HCT116 (cell line): ENCODE data around the gene ESR2. TPM values are rescaled to one million over a fixed set of nuclear protein-coding genes. Genes with fewer than 3 reads are reported as not detected.

ENCODE experiments used
- ATAC-seq: fragments of 200-7000 bp; cut with Tn5 transposase; 2 replicates; pipeline ENCODE4 v1.9.1; 2020; ENCODE audit warnings: mild to moderate bottlenecking, moderate library complexity
- BruUV-seq: library from RNA; stranded (reverse); fragments of 400-500 nt; replicated peaks from 2 replicates; lab custom pipeline; 2021; lab: Mats Ljungman, UMichigan
- CTCF ChIA-PET: fragments of 300-600 bp; sonication (Branson Sonifier 250); formaldehyde crosslinking; loops from one replicate; lab custom pipeline; 2021; ENCODE audit warnings: antibody characterized with exemption; lab: Charles Lee
- POLR2A ChIA-PET: fragments of 300-600, 350-600 bp; sonication (Branson Sonifier 250); formaldehyde crosslinking; loops from one replicate; lab custom pipeline; 2021; ENCODE audit warnings: antibody characterized with exemption; lab: Charles Lee
- RAD21 ChIA-PET, 2 experiments: fragments of 300-600 bp; sonication (Branson Sonifier 250); formaldehyde crosslinking; loops; one replicate each; lab custom pipeline; 2023; ENCODE audit warnings: low total read pairs in 2 of 2; ENCODE audit not compliant: uncharacterized antibody in 2 of 2, unreplicated experiment in 2 of 2, low non-redundant PET in 1 of 2; lab: Charles Lee
- DNase-seq: peaks from one replicate; pipeline ENCODE4 v3.0.0-alpha.2; 2010; ENCODE audit warnings: low read depth, low spot score
- H2AFZ ChIP-seq: fragments of 200-600 bp; shearing (Covaris generic), sonication (generic); 2 replicates; pipeline ENCODE4 v1.6.1; 2017; ENCODE audit warnings: low read depth, mixed run types, mixed read lengths, antibody characterized with exemption, low read length; ENCODE audit not compliant: poor library complexity, severe bottlenecking
- H3K27ac ChIP-seq: 2 replicates; pipeline ENCODE4 v1.5.1; 2012; ENCODE audit warnings: low read depth, low read length
- H3K27me3 ChIP-seq: fragments of 200-600 bp; sonication (generic); 2 replicates; pipeline ENCODE4 v1.6.1; 2016; ENCODE audit warnings: mixed run types, low read length, mixed read lengths; ENCODE audit not compliant: insufficient read depth
- H3K36me3 ChIP-seq, 2 experiments: fragments of 200-500 bp in 1 of 2; fragments of 200-600 bp in 1 of 2; sonication (Bioruptor generic) in 1 of 2; sonication (generic) in 1 of 2; 2 replicates each; pipeline versions ENCODE4 v1.5.1 to v1.6.1; 2014 to 2016; ENCODE audit warnings: low read length in 2 of 2, inconsistent platforms in 1 of 2, mixed read lengths in 1 of 2, mixed run types in 1 of 2; ENCODE audit not compliant: insufficient read depth in 2 of 2, control insufficient read depth in 1 of 2
- H3K4me1 ChIP-seq, 2 experiments: fragments of 200-600 bp in 1 of 2; sonication (generic) in 1 of 2; 2 replicates each; pipeline versions ENCODE4 v1.5.1 to v1.6.1; 2012 to 2017; ENCODE audit warnings: low read length in 2 of 2, inconsistent platforms in 1 of 2, mild to moderate bottlenecking in 1 of 2, mixed read lengths in 1 of 2, mixed run types in 1 of 2, moderate library complexity in 1 of 2; ENCODE audit not compliant: insufficient read depth in 2 of 2, control insufficient read depth in 1 of 2
- H3K4me2 ChIP-seq: fragments of 200-600 bp; sonication (generic); 2 replicates; pipeline ENCODE4 v1.6.1; 2017; ENCODE audit warnings: mixed run types, low read length, mixed read lengths
- H3K4me3 ChIP-seq, 2 experiments: fragments of 200-600 bp in 1 of 2; sonication (generic) in 1 of 2; replicated peaks in 1 of 2; 2 replicates each; pipeline ENCODE4 v1.5.1; 2011 to 2016; ENCODE audit warnings: low read length in 2 of 2, control low read depth in 1 of 2, low read depth in 1 of 2, mild to moderate bottlenecking in 1 of 2, mixed read lengths in 1 of 2, mixed run types in 1 of 2
- H3K79me2 ChIP-seq: fragments of 200-600 bp; sonication (generic); 2 replicates; pipeline ENCODE4 v1.6.1; 2017; ENCODE audit warnings: mild to moderate bottlenecking, mixed run types, low read length, moderate library complexity, mixed read lengths; ENCODE audit not compliant: insufficient read depth
- H3K9ac ChIP-seq: fragments of 200-600 bp; sonication (generic); 2 replicates; pipeline ENCODE4 v1.6.1; 2016; ENCODE audit warnings: low read length, mixed read lengths
- H3K9me2 ChIP-seq: fragments of 200-600 bp; sonication (generic), shearing (Covaris generic); 2 replicates; pipeline ENCODE4 v1.6.1; 2017; ENCODE audit warnings: mixed run types, mild to moderate bottlenecking, moderate library complexity; ENCODE audit not compliant: insufficient read depth
- H3K9me3 ChIP-seq, 2 experiments: fragments of 200-500 bp in 1 of 2; fragments of 200-600 bp in 1 of 2; sonication (Bioruptor generic) in 1 of 2; sonication (generic) in 1 of 2; 2 replicates each; pipeline ENCODE4 v1.6.1; 2014 to 2017; ENCODE audit warnings: low read length in 2 of 2, mixed read lengths in 2 of 2, inconsistent platforms in 1 of 2, low read depth in 1 of 2, mild to moderate bottlenecking in 1 of 2, mixed run types in 1 of 2, moderate library complexity in 1 of 2; ENCODE audit not compliant: control insufficient read depth in 1 of 2, insufficient read depth in 1 of 2
- H4K20me1 ChIP-seq: fragments of 200-600 bp; sonication (generic), shearing (Covaris generic); 2 replicates; pipeline ENCODE4 v1.6.1; 2017; ENCODE audit warnings: mixed run types, mild to moderate bottlenecking, moderate library complexity; ENCODE audit not compliant: insufficient read depth
- CBX3 ChIP-seq: IDR thresholded peaks from 2 replicates; pipeline ENCODE4 v1.6.1; 2012; ENCODE audit warnings: low read depth
- CTCF ChIP-seq, 3 experiments: fragments of 200-600 bp in 1 of 3; sonication (generic) in 1 of 3; IDR thresholded peaks in 2 of 3; conservative IDR thresholded peaks in 1 of 3; 2 replicates each; pipeline ENCODE4 v1.5.1; 2012 to 2017; ENCODE audit warnings: low read depth in 2 of 3, low read length in 2 of 3, antibody characterized with exemption in 1 of 3, borderline replicate concordance in 1 of 3, control low read depth in 1 of 3, mild to moderate bottlenecking in 1 of 3, mixed read lengths in 1 of 3, mixed run types in 1 of 3, moderate library complexity in 1 of 3; ENCODE audit not compliant: insufficient read depth in 1 of 3
- EGR1 ChIP-seq: IDR thresholded peaks from 2 replicates; pipeline ENCODE4 v1.6.1; 2012; ENCODE audit warnings: low read depth
- JUND ChIP-seq: IDR thresholded peaks from 2 replicates; pipeline ENCODE4 v1.6.1; 2012
- POLR2AphosphoS5 ChIP-seq: IDR thresholded peaks from 2 replicates; pipeline ENCODE4 v1.6.1; 2011; ENCODE audit warnings: mild to moderate bottlenecking, low read depth, low read length, moderate library complexity
- SIN3A ChIP-seq: IDR thresholded peaks from 2 replicates; pipeline ENCODE4 v1.6.1; 2012; ENCODE audit warnings: low read depth
- SRF ChIP-seq: IDR thresholded peaks from 2 replicates; pipeline ENCODE4 v1.6.1; 2012; ENCODE audit warnings: low read depth
- YY1 ChIP-seq: IDR thresholded peaks from 2 replicates; pipeline ENCODE4 v1.6.1; 2011; ENCODE audit warnings: low read length, low read depth, moderate library complexity, mild to moderate bottlenecking; ENCODE audit not compliant: insufficient replicate concordance; ENCODE audit errors: extremely low read depth
- ZNF274 ChIP-seq: fragments of 200-500 bp; sonication (Bioruptor generic); IDR thresholded peaks from 2 replicates; pipeline ENCODE4 v1.6.1; 2014; ENCODE audit warnings: mild to moderate bottlenecking, low read depth, low read length, inconsistent platforms
- intact Hi-C: fragments of 100-400 bp; cut with micrococcal nuclease; formaldehyde crosslinking; loops from 2 replicates; pipeline ENCODE4 v1.10.0; 2022
- total RNA-seq: library from RNA; stranded (reverse); gene quantifications from one replicate; pipeline ENCODE4 v1.2.1, GENCODE V29; 2021; ENCODE audit not compliant: unreplicated experiment
- TF ChIP-seq, protein P1 (sequence below): IDR thresholded peaks from 2 replicates; pipeline ENCODE4 v1.6.1; 2012
- TF ChIP-seq, protein P2 (sequence below): IDR thresholded peaks from 2 replicates; pipeline ENCODE4 v1.6.1; 2011; ENCODE audit warnings: mild to moderate bottlenecking, low read length, moderate library complexity; ENCODE audit not compliant: insufficient replicate concordance; ENCODE audit errors: extremely low read depth
- TF ChIP-seq, protein P3 (sequence below): IDR thresholded peaks from 2 replicates; pipeline ENCODE4 v1.6.1; 2012

The ESR2 gene
- total RNA-seq, 1 experiment from 2014 or later, result 0.32 TPM

DNA sequence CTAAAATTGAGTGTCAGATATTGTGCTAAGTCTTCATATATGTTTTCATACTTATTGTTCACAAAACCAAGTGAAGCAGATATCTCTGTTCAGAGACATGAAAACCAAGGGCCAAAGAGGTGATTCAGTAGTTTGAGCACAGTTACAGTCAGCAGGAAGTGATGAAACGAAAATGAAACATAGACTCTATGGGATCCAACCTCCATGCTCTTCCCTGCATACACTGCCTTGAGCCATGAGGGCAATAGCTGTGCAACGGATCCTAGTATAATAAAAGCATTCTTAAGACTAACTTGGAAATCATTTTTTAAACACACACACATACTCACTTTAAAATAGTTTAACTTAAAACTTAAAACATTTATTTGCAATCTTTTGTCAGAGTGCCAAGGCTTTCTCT, 27.9 kb downstream of the ESR2 start:
- Histone ChIP-seq H3K9me2 (no peaks in the 10 kb centered on the region), H3K9ac (no peak overlapping the region), H3K9me3 (no peaks in the 10 kb centered on the region), H2AFZ (no peak overlapping the region), H3K4me2 (no peak overlapping the region), H3K4me3 (no peak overlapping the region), H3K27me3 (no peaks in the 10 kb centered on the region), H3K79me2 (no peaks in the 10 kb centered on the region), H3K27ac (no peak overlapping the region), H3K36me3 (no peaks in the 10 kb centered on the region), H4K20me1 (no peaks in the 10 kb centered on the region), H3K4me1 (no peaks in the 10 kb centered on the region)
- no peak for ATAC-seq
- DNase-seq, result no peak
- CTCF ChIA-PET, result interaction anchor here (0.8 kb wide), 1 partner anchor 38 kb away, joined by 3 read pairs; no protein-coding TSS in a partner anchor
- RAD21 ChIA-PET, result no interaction called here
- no TSS peak for BruUV-seq
- POLR2A ChIA-PET, result no interaction called here
- intact Hi-C loops, result no loop called here
- no peak for TF ChIP-seq YY1
- TF ChIP-seq, protein P1, sequence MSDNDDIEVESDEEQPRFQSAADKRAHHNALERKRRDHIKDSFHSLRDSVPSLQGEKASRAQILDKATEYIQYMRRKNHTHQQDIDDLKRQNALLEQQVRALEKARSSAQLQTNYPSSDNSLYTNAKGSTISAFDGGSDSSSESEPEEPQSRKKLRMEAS, result no peak

DNA sequence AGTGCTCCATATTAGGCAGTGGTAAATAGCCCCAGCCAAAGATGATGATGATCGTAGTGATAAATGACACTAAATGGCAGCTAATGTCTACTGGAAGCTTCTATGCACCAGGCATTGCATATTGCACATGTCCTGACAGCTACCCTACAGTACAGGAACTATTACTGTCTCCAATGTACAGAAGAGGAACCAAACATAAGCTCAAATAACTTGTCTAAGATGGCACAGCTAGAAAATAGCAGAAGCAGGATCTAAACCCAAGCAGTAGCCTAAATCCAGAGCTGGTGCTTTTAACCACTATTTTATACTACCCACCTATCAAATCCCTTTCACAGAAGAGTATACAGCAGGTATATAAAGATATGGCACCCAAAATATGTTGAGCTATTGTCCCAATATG, 28.9 kb downstream of the ESR2 start:
- Histone ChIP-seq H3K36me3 (no peaks in the 10 kb centered on the region), H3K79me2 (no peaks in the 10 kb centered on the region), H3K27ac (no peak overlapping the region), H3K9me2 (no peaks in the 10 kb centered on the region), H3K4me1 (no peaks in the 10 kb centered on the region), H2AFZ (no peak overlapping the region), H3K9me3 (no peaks in the 10 kb centered on the region), H3K4me3 (no peak overlapping the region), H3K27me3 (no peaks in the 10 kb centered on the region), H3K9ac (no peak overlapping the region), H4K20me1 (no peaks in the 10 kb centered on the region), H3K4me2 (no peak overlapping the region)
- CTCF ChIA-PET, result interaction anchor here (0.8 kb wide), 1 partner anchor 39 kb away, joined by 3 read pairs; no protein-coding TSS in a partner anchor
- TF ChIP-seq JUND, result no peak
- TF ChIP-seq SIN3A, result no peak
- TF ChIP-seq POLR2AphosphoS5, result no peak
- TF ChIP-seq CTCF (IDR thresholded peaks at IDR 0.05 in 2 of 3, conservative IDR thresholded peaks at IDR 0.05 in 1 of 3; ENCODE audit: borderline replicate concordance in 1 of 3, insufficient read depth in 1 of 3, low read depth in 2 of 3, low read length in 2 of 3), result no peak
- TF ChIP-seq ZNF274, result no peak
- no peak for TF ChIP-seq CBX3
- TF ChIP-seq, protein P2, sequence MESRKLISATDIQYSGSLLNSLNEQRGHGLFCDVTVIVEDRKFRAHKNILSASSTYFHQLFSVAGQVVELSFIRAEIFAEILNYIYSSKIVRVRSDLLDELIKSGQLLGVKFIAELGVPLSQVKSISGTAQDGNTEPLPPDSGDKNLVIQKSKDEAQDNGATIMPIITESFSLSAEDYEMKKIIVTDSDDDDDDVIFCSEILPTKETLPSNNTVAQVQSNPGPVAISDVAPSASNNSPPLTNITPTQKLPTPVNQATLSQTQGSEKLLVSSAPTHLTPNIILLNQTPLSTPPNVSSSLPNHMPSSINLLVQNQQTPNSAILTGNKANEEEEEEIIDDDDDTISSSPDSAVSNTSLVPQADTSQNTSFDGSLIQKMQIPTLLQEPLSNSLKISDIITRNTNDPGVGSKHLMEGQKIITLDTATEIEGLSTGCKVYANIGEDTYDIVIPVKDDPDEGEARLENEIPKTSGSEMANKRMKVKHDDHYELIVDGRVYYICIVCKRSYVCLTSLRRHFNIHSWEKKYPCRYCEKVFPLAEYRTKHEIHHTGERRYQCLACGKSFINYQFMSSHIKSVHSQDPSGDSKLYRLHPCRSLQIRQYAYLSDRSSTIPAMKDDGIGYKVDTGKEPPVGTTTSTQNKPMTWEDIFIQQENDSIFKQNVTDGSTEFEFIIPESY, result no peak
- TF ChIP-seq YY1, result no peak
- TF ChIP-seq, protein P1, result no peak
- no peak for TF ChIP-seq EGR1
- TF ChIP-seq, protein P3, sequence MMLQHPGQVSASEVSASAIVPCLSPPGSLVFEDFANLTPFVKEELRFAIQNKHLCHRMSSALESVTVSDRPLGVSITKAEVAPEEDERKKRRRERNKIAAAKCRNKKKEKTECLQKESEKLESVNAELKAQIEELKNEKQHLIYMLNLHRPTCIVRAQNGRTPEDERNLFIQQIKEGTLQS, result no peak
- TF ChIP-seq SRF, result no peak
- intact Hi-C loops, result no loop called here
- no TSS peak for BruUV-seq
- POLR2A ChIA-PET, result no interaction called here
- no peak for ATAC-seq
- no peak for DNase-seq
- RAD21 ChIA-PET, result no interaction called here
